Activated effector memory CD4-positive, alpha-beta T cell treated with anti-CD3 and anti-CD28 coated beads, Interleukin-2, amount 50 U/mL, for 16 hours (primary cell): ENCODE results near the gene PIK3CG.
"Not testable (repeated sequence)": the region's sequence is repeated elsewhere in the genome, so short reads cannot be mapped to it uniquely, and the experiment has no call there.

Experiments used
- DNase-seq: peaks from one replicate; pipeline ENCODE4 v3.0.0-alpha.2; 2020

The PIK3CG gene

GRCh38 chr7:106944035-106944665 lies 79.1 kb downstream of the PIK3CG start:
- no peak for DNase-seq

GRCh38 chr7:106947244-106947728 lies 82.2 kb downstream of the PIK3CG start:
- DNase-seq, result no peak

- DNase-seq, result no peak
Measured at GRCh38 chr7:106952001-106952657, 87.0 kb downstream of the PIK3CG start.

GRCh38 chr7:106952658-106953231 lies 87.7 kb downstream of the PIK3CG start:
- DNase-seq, result no peak

GRCh38 chr7:106954840-106955239 lies 89.8 kb downstream of the PIK3CG start:
- no peak for DNase-seq

GRCh38 chr7:106955857-106956256 lies 90.8 kb downstream of the PIK3CG start:
- not testable (repeated sequence) for DNase-seq
